AG09309 (cell line): Measurements from ENCODE around the gene NAA16.
A peak's percentile ranks its signal among the peaks of the same experiment; 100 is the strongest.
"Not testable (repeated sequence)": the region's sequence is repeated elsewhere in the genome, so short reads cannot be mapped to it uniquely, and the experiment has no call there.

Experiments
- DNase-seq: peaks from one replicate; pipeline ENCODE4 v3.0.0-alpha.2; 2010; ENCODE audit warnings: low read depth
- H3K4me3 ChIP-seq: 2 replicates; pipeline ENCODE4 v1.5.1; 2011; ENCODE audit warnings: mild to moderate bottlenecking, low read depth, low read length, moderate library complexity; ENCODE audit not compliant: control insufficient read depth
- CTCF ChIP-seq: IDR thresholded peaks from 2 replicates; pipeline ENCODE4 v1.5.1; 2011; ENCODE audit warnings: mild to moderate bottlenecking, low read depth, low read length, inconsistent platforms; ENCODE audit not compliant: insufficient read depth, control insufficient read depth; ENCODE audit errors: missing control alignments

The NAA16 gene

GRCh38 chr13:41274881-41275280 lies 36.2 kb upstream of the NAA16 start:
- no peak for DNase-seq
- no peak overlapping the region for H3K4me3 ChIP-seq
- no peak for TF ChIP-seq CTCF

GRCh38 chr13:41276824-41277223 lies 34.2 kb upstream of the NAA16 start:
- H3K4me3 ChIP-seq, result no peak overlapping the region
- DNase-seq, result no peak
- no peak for TF ChIP-seq CTCF

- not testable (repeated sequence) for H3K4me3 ChIP-seq, DNase-seq
These were observed 31.9 kb upstream of the NAA16 start for GRCh38 chr13:41279156-41279555.

- no peak overlapping the region for H3K4me3 ChIP-seq
- no peak for TF ChIP-seq CTCF
- no peak for DNase-seq
These were observed 28.9 kb upstream of the NAA16 start for GRCh38 chr13:41282129-41282571.

- TF ChIP-seq CTCF, result no peak
- no peak overlapping the region for H3K4me3 ChIP-seq
- DNase-seq, result peak; percentile 79
These were observed 26.4 kb upstream of the NAA16 start for GRCh38 chr13:41284512-41285288.

GRCh38 chr13:41286370-41286769 lies 24.7 kb upstream of the NAA16 start:
- DNase-seq, result no peak
- TF ChIP-seq CTCF, result no peak
- H3K4me3 ChIP-seq, result no peak overlapping the region

DNA sequence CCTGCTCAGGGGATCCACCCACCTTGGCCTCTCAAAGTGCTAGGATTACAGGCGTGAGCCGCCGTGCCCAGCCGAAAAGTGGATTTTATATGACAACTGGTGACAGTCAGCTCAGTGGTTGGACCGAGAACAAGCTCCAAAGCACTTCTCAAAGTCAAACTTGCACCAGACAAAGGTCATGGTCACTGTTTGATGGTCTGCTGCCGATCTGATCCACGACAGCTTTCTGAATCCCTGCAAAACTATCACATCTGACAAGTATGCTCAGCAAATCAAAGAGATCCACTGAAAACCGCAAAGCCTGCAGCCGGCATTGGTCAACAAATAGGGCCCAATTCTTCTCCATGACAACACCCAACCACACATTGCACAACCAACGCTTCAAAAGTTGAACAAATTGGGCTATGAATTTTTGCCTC lies 21.6 kb upstream of the NAA16 start:
- DNase-seq, result no peak
- no peak for TF ChIP-seq CTCF
- no peak overlapping the region for H3K4me3 ChIP-seq
